PC-9 (cell line): ENCODE data around the gene PARP3. TPM values are rescaled to one million over a fixed set of nuclear protein-coding genes. Genes with fewer than 3 reads are reported as not detected.

Experiments
- BruUV-seq: library from RNA; stranded (reverse); fragments of 400-500 nt; replicated peaks from 2 replicates; lab custom pipeline; 2021; lab: Mats Ljungman, UMichigan
- CTCF ChIA-PET: fragments of 300-600 bp; sonication (Branson Sonifier 250); formaldehyde crosslinking; loops from one replicate; lab custom pipeline; 2022; ENCODE audit warnings: antibody characterized with exemption; lab: Charles Lee
- POLR2A ChIA-PET: fragments of 300-600 bp; sonication (Branson Sonifier 250); formaldehyde crosslinking; loops from one replicate; lab custom pipeline; 2022; ENCODE audit warnings: antibody characterized with exemption; ENCODE audit not compliant: unreplicated experiment; lab: Charles Lee
- DNase-seq, 2 experiments: peaks; one replicate each; pipeline versions ENCODE4 v3.0.0 to v3.0.0-alpha.2; 2015 to 2022; ENCODE audit warnings: mixed read lengths in 1 of 2
- H2AFZ ChIP-seq: fragments of 200-600 bp; sonication (generic); 2 replicates; pipeline ENCODE4 v1.8.1; 2017; ENCODE audit warnings: antibody characterized with exemption
- H3F3A ChIP-seq: fragments of 200-600 bp; sonication (generic); 2 replicates; pipeline ENCODE4 v1.8.1; 2017; ENCODE audit warnings: antibody characterized with exemption, mild to moderate bottlenecking, low read depth; ENCODE audit not compliant: insufficient read depth
- H3K27ac ChIP-seq: fragments of 200-600 bp; sonication (generic); 2 replicates; pipeline ENCODE4 v1.6.1; 2016; ENCODE audit warnings: mixed run types
- H3K27me3 ChIP-seq: fragments of 200-600 bp; sonication (generic); 2 replicates; pipeline ENCODE4 v1.6.1; 2016; ENCODE audit warnings: low read depth, mixed run types; ENCODE audit not compliant: insufficient read depth
- H3K36me3 ChIP-seq: fragments of 200-600 bp; sonication (generic); 2 replicates; pipeline ENCODE4 v1.6.1; 2016; ENCODE audit warnings: low read depth, mixed run types
- H3K4me1 ChIP-seq: fragments of 200-600 bp; sonication (generic); replicated peaks from 2 replicates; pipeline ENCODE4 v1.6.1; 2016; ENCODE audit warnings: mixed run types; ENCODE audit not compliant: insufficient read depth
- H3K4me2 ChIP-seq: fragments of 200-600 bp; sonication (generic); 2 replicates; pipeline ENCODE4 v1.6.1; 2017; ENCODE audit warnings: mixed run types
- H3K4me3 ChIP-seq: fragments of 200-600 bp; sonication (generic); 2 replicates; pipeline ENCODE4 v1.6.1; 2016; ENCODE audit warnings: mixed run types
- H3K79me2 ChIP-seq: fragments of 200-600 bp; sonication (generic); 2 replicates; pipeline ENCODE4 v1.6.1; 2017; ENCODE audit warnings: low read depth, mixed run types
- H3K9me2 ChIP-seq: fragments of 200-600 bp; sonication (generic); 2 replicates; pipeline ENCODE4 v1.8.1; 2017; ENCODE audit warnings: mild to moderate bottlenecking; ENCODE audit not compliant: insufficient read depth
- H3K9me3 ChIP-seq: fragments of 200-600 bp; sonication (generic); 2 replicates; pipeline ENCODE4 v1.8.1; 2016; ENCODE audit warnings: low read depth; ENCODE audit not compliant: insufficient read depth
- H4K20me1 ChIP-seq: fragments of 200-600 bp; sonication (generic); 2 replicates; pipeline ENCODE4 v1.8.1; 2017; ENCODE audit not compliant: insufficient read depth
- EZH2 ChIP-seq: fragments of 200-600 bp; sonication (generic); IDR thresholded peaks from 2 replicates; pipeline ENCODE4 v1.8.0; 2017; ENCODE audit warnings: antibody characterized with exemption, low read depth
- intact Hi-C: fragments of 100-400 bp; cut with micrococcal nuclease; formaldehyde crosslinking; loops from one replicate; pipeline ENCODE4 v1.10.0; 2022; ENCODE audit not compliant: unreplicated experiment
- total RNA-seq: library from RNA; stranded (reverse); gene quantifications from 2 replicates; pipeline ENCODE4 v1.2.3, GENCODE V29; 2021
- TF ChIP-seq, protein P1 (sequence below): fragments of 200-600 bp; sonication (generic); conservative IDR thresholded peaks from 2 replicates; pipeline ENCODE4 v1.6.1; 2017; ENCODE audit warnings: mixed run types, antibody characterized with exemption, mild to moderate bottlenecking, moderate library complexity

The PARP3 gene
- total RNA-seq, 1 experiment from 2014 or later: 24.4 TPM

DNA sequence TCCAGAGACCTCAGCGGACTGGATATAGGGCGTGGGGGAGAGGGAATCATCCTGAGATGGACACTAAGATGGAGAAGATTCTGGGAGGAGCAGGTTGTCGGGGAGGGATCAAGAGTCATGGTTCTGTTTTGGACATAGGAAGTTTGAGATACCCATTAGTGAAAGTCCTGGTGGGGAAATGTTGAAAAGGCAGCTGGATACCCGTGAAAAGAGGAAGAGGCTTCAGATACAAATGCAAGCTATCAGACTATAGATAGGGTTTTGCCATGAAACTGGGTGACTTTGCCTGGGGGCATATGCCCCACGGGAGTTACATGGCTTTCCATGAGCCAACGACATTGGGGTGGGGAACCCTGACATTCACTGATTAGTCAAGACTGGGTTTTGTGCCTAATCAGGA, 11.9 kb downstream of the PARP3 start:
- Histone ChIP-seq H3K9me2 (no peaks in the 10 kb centered on the region), H3K4me3 (no peak overlapping the region), H3K27me3 (no peaks in the 10 kb centered on the region; the same call in 1 of the 2 replicates), H3K36me3 (no peaks in the 10 kb centered on the region), H3K79me2 (no peaks in the 10 kb centered on the region), H4K20me1 (no peaks in the 10 kb centered on the region), H3F3A (no peaks in the 10 kb centered on the region), H3K9me3 (no peaks in the 10 kb centered on the region), H3K4me2 (no peak overlapping the region), H3K4me1 (peaks cover 4% of the 10 kb centered on the region; the same call in 1 of the 2 replicates), H3K27ac (no peak overlapping the region), H2AFZ (no peak overlapping the region)
- POLR2A ChIA-PET: no interaction called here
- intact Hi-C loops: no loop called here
- no peak for DNase-seq
- TF ChIP-seq EZH2: no peak
- no TSS peak for BruUV-seq
- CTCF ChIA-PET: no interaction called here

DNA sequence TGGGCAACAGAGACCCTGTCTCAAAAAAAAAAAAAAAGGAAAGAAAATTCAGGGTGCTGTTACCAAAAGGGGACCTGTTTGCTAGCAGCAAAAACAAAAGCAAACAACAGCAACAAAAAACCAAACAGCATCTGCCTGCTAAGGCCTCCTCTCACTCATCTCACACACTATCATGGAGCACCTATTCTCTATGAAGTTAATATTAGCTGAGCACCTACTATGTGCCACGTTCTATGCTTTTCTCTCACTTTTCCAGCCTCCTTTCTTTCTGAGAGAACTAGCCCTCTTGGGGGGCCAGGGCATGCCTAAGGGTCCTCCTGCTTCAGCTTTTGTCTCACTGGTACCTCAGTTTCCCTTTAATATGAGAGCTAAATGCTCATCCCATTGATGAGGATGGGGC, 12.6 kb downstream of the PARP3 start:
- Histone ChIP-seq H3K9me3 (no peaks in the 10 kb centered on the region), H3F3A (no peaks in the 10 kb centered on the region), H3K27me3 (no peaks in the 10 kb centered on the region; the same call in 1 of the 2 replicates), H3K4me1 (peaks cover 4% of the 10 kb centered on the region; the same call in 1 of the 2 replicates), H2AFZ (no peak overlapping the region), H3K36me3 (no peaks in the 10 kb centered on the region), H3K27ac (no peak overlapping the region), H3K79me2 (no peaks in the 10 kb centered on the region), H4K20me1 (no peaks in the 10 kb centered on the region), H3K9me2 (no peaks in the 10 kb centered on the region), H3K4me2 (no peak overlapping the region), H3K4me3 (no peak overlapping the region)
- BruUV-seq: no TSS peak
- CTCF ChIA-PET: interaction anchor here (0.7 kb wide), 1 partner anchor 251 kb away, joined by 3 read pairs; no protein-coding TSS in a partner anchor
- no peak for DNase-seq
- TF ChIP-seq EZH2: no peak
- TF ChIP-seq, protein P1, sequence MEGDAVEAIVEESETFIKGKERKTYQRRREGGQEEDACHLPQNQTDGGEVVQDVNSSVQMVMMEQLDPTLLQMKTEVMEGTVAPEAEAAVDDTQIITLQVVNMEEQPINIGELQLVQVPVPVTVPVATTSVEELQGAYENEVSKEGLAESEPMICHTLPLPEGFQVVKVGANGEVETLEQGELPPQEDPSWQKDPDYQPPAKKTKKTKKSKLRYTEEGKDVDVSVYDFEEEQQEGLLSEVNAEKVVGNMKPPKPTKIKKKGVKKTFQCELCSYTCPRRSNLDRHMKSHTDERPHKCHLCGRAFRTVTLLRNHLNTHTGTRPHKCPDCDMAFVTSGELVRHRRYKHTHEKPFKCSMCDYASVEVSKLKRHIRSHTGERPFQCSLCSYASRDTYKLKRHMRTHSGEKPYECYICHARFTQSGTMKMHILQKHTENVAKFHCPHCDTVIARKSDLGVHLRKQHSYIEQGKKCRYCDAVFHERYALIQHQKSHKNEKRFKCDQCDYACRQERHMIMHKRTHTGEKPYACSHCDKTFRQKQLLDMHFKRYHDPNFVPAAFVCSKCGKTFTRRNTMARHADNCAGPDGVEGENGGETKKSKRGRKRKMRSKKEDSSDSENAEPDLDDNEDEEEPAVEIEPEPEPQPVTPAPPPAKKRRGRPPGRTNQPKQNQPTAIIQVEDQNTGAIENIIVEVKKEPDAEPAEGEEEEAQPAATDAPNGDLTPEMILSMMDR: no peak
- intact Hi-C loops: no loop called here
- POLR2A ChIA-PET: no interaction called here

- Histone ChIP-seq H4K20me1 (no peaks in the 10 kb centered on the region), H3K9me3 (no peaks in the 10 kb centered on the region), H2AFZ (no peak within 1 kb of the TSS), H3K79me2 (no peaks in the 10 kb centered on the region), H3K4me2 (peak within 1 kb of the TSS; percentile 68), H3K36me3 (no peaks in the 10 kb centered on the region), H3F3A (no peaks in the 10 kb centered on the region), H3K27me3 (no peaks in the 10 kb centered on the region; the same call in 1 of the 2 replicates), H3K4me3 (peak within 1 kb of the TSS; percentile 35; the same call in 1 of the 2 replicates), H3K4me1 (peaks cover 4% of the 10 kb centered on the region; the same call in 1 of the 2 replicates), H3K9me2 (no peaks in the 10 kb centered on the region), H3K27ac (no peak within 1 kb of the TSS)
- CTCF ChIA-PET: interaction anchor here (0.7 kb wide), 1 partner anchor 251 kb away, joined by 3 read pairs; no protein-coding TSS in a partner anchor
- intact Hi-C loops: no loop called here
- POLR2A ChIA-PET: no interaction called here
- BruUV-seq: no TSS peak
- TF ChIP-seq, protein P1: no peak
- TF ChIP-seq EZH2: no peak
- DNase-seq: no peak
These were observed 13.2 kb downstream of the PARP3 start, which contains the start of gene GPR62 for GRCh38 chr3:51955175-51955892. TSS of gene GPR62 (plus strand) at chr3:51955381. CDS start at chr3:51955653, 272 bp downstream.
